ENCODE data around the gene PLPP4.

- TF ChIP-seq POLR2AphosphoS5 (IDR thresholded peaks at IDR 0.05): no peak
- no peak for TF ChIP-seq CTCF (IDR thresholded peaks at IDR 0.05)
These were observed 85.6 kb downstream of the PLPP4 start for GRCh38 chr10:120542591-120542990.
